K562 (cell line): ENCODE results near the gene NCOA1.

Source experiments
- BHLHE40 ChIP-seq: IDR thresholded peaks from 2 replicates; pipeline ENCODE4 v1.6.1; 2011; ENCODE audit warnings: low read length, improper control_type of control experiment
- CREB1 ChIP-seq, 2 experiments: sonication (generic) in 1 of 2; formaldehyde crosslinking in 1 of 2; IDR thresholded peaks; 2 replicates each; pipeline versions ENCODE4 v1.6.1 to v1.8.0; 2012 to 2022; ENCODE audit warnings: inconsistent platforms in 1 of 2, mild to moderate bottlenecking in 1 of 2, missing genetic modification reagents in 1 of 2, moderate library complexity in 1 of 2
- EHMT2 ChIP-seq: fragments of 450-650 bp; IDR thresholded peaks from 2 replicates; pipeline ENCODE4 v1.6.1; 2018; ENCODE audit warnings: antibody characterized with exemption
- ELK1 ChIP-seq: sonication (generic); formaldehyde crosslinking; IDR thresholded peaks from 2 replicates; pipeline ENCODE4 v1.8.1; 2022; ENCODE audit warnings: missing genetic modification reagents
- EZH2 ChIP-seq: IDR thresholded peaks from 2 replicates; pipeline ENCODE4 v1.6.1; 2012; ENCODE audit warnings: low read depth, mild to moderate bottlenecking, inconsistent platforms, low read length, borderline replicate concordance
- JUN ChIP-seq, 2 experiments: sonication (generic) in 1 of 2; formaldehyde crosslinking in 1 of 2; IDR thresholded peaks; 2 replicates each; pipeline versions ENCODE4 v1.6.1 to v1.8.0; 2012 to 2022; ENCODE audit warnings: borderline replicate concordance in 2 of 2, mild to moderate bottlenecking in 2 of 2, improper control_type of control experiment in 1 of 2, low read depth in 1 of 2, low read length in 1 of 2, missing genetic modification reagents in 1 of 2
- KHSRP ChIP-seq: fragments of 450-650 bp; IDR thresholded peaks from 2 replicates; pipeline ENCODE4 v1.6.1; 2017
- NRF1 ChIP-seq, 2 experiments: fragments of 450-650 bp; IDR thresholded peaks in 1 of 2; conservative IDR thresholded peaks in 1 of 2; 2 replicates each; pipeline ENCODE4 v1.6.1; 2014; ENCODE audit warnings: mild to moderate bottlenecking in 2 of 2
- RFX5 ChIP-seq: IDR thresholded peaks from 2 replicates; pipeline ENCODE4 v1.6.1; 2011; ENCODE audit warnings: low read depth, mild to moderate bottlenecking, improper control_type of control experiment, low read length
- TF ChIP-seq, protein P1 (sequence below), 3 experiments: IDR thresholded peaks in 2 of 3; conservative IDR thresholded peaks in 1 of 3; 2 replicates each; pipeline ENCODE4 v1.5.1; 2011 to 2012; ENCODE audit warnings: low read length in 3 of 3, mild to moderate bottlenecking in 3 of 3, control low read depth in 2 of 3, improper control_type of control experiment in 1 of 3, inconsistent platforms in 1 of 3, low read depth in 1 of 3, mixed read lengths in 1 of 3, moderate library complexity in 1 of 3; ENCODE audit not compliant: insufficient read depth in 2 of 3

- TF ChIP-seq RFX5 (no peak), EHMT2 (no peak), BHLHE40 (no peak), JUN (IDR thresholded peaks at IDR 0.05; ENCODE audit: borderline replicate concordance, low read depth, low read length) (no peak), JUN (CRISPR knock-in tag; IDR thresholded peaks at IDR 0.05; ENCODE audit: borderline replicate concordance) (no peak), KHSRP (no peak), NRF1 (conservative IDR thresholded peaks at IDR 0.05 in 1 of 2, IDR thresholded peaks at IDR 0.05 in 1 of 2) (no peak), EZH2 (no peak), ELK1 (CRISPR knock-in tag) (no peak), CREB1 (IDR thresholded peaks at IDR 0.05) (no peak), CREB1 (CRISPR knock-in tag; IDR thresholded peaks at IDR 0.05) (no peak)
- TF ChIP-seq, protein P1, sequence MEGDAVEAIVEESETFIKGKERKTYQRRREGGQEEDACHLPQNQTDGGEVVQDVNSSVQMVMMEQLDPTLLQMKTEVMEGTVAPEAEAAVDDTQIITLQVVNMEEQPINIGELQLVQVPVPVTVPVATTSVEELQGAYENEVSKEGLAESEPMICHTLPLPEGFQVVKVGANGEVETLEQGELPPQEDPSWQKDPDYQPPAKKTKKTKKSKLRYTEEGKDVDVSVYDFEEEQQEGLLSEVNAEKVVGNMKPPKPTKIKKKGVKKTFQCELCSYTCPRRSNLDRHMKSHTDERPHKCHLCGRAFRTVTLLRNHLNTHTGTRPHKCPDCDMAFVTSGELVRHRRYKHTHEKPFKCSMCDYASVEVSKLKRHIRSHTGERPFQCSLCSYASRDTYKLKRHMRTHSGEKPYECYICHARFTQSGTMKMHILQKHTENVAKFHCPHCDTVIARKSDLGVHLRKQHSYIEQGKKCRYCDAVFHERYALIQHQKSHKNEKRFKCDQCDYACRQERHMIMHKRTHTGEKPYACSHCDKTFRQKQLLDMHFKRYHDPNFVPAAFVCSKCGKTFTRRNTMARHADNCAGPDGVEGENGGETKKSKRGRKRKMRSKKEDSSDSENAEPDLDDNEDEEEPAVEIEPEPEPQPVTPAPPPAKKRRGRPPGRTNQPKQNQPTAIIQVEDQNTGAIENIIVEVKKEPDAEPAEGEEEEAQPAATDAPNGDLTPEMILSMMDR (IDR thresholded peaks at IDR 0.05 in 2 of 3, conservative IDR thresholded peaks at IDR 0.05 in 1 of 3; ENCODE audit: insufficient read depth in 2 of 3, low read depth in 1 of 3, low read length in 3 of 3): no peak
Observed at GRCh38 chr2:24676493-24676892, 185.4 kb downstream of the NCOA1 start.
